Breast epithelium (tissue), 4 donors: Measurements from ENCODE around the gene PFDN5. TPM values are rescaled to one million over a fixed set of nuclear protein-coding genes. Genes with fewer than 3 reads are reported as not detected.

Experiments
- DNase-seq, 2 donors: peaks; one replicate each; pipeline ENCODE4 v3.0.0-alpha.2; 2019; ENCODE audit warnings: low spot score in 2 of 2
- H3K27ac ChIP-seq, 2 donors: fragments of 200-600 bp; sonication (generic) in 1 of 2; one replicate each; pipeline ENCODE4 v1.5.1; 2016 to 2019; ENCODE audit warnings: mild to moderate bottlenecking in 1 of 2
- H3K27me3 ChIP-seq, 2 donors: fragments of 200-600 bp; sonication (generic) in 1 of 2; one replicate each; pipeline versions ENCODE4 v1.5.1 to v1.6.0; 2017 to 2019; ENCODE audit warnings: control low read depth in 1 of 2, mild to moderate bottlenecking in 1 of 2
- H3K36me3 ChIP-seq: fragments of 200-600 bp; one replicate; pipeline ENCODE4 v1.5.1; 2019
- H3K4me1 ChIP-seq, 2 donors: fragments of 200-600 bp; sonication (generic); one replicate each; pipeline ENCODE4 v1.5.1; 2016 to 2019; ENCODE audit warnings: control low read depth in 1 of 2
- H3K4me3 ChIP-seq, 3 donors: fragments of 200-600 bp; sonication (generic); 1 replicate in 2 of 3; 2 replicates in 1 of 3; pipeline ENCODE4 v1.5.1; 2016 to 2019; ENCODE audit warnings: mild to moderate bottlenecking in 3 of 3, moderate library complexity in 2 of 3
- H3K9me3 ChIP-seq, 2 donors: fragments of 200-600 bp; sonication (generic) in 1 of 2; one replicate each; pipeline ENCODE4 v1.5.1; 2016 to 2019; ENCODE audit warnings: control low read depth in 1 of 2
- POLR2A ChIP-seq: fragments of 450-650 bp; IDR thresholded peaks from one replicate; pipeline ENCODE4 v1.6.1; 2016; ENCODE audit warnings: antibody characterized with exemption, mild to moderate bottlenecking, moderate library complexity
- POLR2AphosphoS5 ChIP-seq, 3 donors: sonication (generic); formaldehyde crosslinking; IDR thresholded peaks; one replicate each; pipeline ENCODE4 v1.6.1; 2017; ENCODE audit warnings: antibody characterized with exemption in 3 of 3
- intact Hi-C: fragments of 100-400 bp; cut with DNase I; formaldehyde crosslinking; loops from one replicate; pipeline ENCODE4 v1.15.1; 2023; ENCODE audit warnings: low total_unique reads
- total RNA-seq, 3 donors: library from RNA; depleted of rRNA; stranded (reverse); fragments of >200 nt; gene quantifications; one replicate each; pipeline ENCODE4 v1.1.0, GENCODE V29; 2016
- TF ChIP-seq, protein P1 (sequence below), 3 donors: fragments of 450-650 bp; IDR thresholded peaks; one replicate each; pipeline ENCODE4 v1.5.1; 2016 to 2017; ENCODE audit warnings: antibody characterized with exemption in 3 of 3, mild to moderate bottlenecking in 3 of 3, moderate library complexity in 3 of 3

The PFDN5 gene
- total RNA-seq, 3 donors from 2014 or later: 764 to 1,048 (median 840) TPM

- no peak overlapping the region for H3K4me3 ChIP-seq
- H3K4me1 ChIP-seq: no peaks in the 10 kb centered on the region
- TF ChIP-seq POLR2AphosphoS5 (IDR thresholded peaks at IDR 0.05): no peak
- TF ChIP-seq POLR2A: no peak
- TF ChIP-seq, protein P1, sequence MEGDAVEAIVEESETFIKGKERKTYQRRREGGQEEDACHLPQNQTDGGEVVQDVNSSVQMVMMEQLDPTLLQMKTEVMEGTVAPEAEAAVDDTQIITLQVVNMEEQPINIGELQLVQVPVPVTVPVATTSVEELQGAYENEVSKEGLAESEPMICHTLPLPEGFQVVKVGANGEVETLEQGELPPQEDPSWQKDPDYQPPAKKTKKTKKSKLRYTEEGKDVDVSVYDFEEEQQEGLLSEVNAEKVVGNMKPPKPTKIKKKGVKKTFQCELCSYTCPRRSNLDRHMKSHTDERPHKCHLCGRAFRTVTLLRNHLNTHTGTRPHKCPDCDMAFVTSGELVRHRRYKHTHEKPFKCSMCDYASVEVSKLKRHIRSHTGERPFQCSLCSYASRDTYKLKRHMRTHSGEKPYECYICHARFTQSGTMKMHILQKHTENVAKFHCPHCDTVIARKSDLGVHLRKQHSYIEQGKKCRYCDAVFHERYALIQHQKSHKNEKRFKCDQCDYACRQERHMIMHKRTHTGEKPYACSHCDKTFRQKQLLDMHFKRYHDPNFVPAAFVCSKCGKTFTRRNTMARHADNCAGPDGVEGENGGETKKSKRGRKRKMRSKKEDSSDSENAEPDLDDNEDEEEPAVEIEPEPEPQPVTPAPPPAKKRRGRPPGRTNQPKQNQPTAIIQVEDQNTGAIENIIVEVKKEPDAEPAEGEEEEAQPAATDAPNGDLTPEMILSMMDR (IDR thresholded peaks at IDR 0.05): no peak
- H3K9me3 ChIP-seq: no peaks in the 10 kb centered on the region
- no peaks in the 10 kb centered on the region for H3K27me3 ChIP-seq
- intact Hi-C loops: no loop called here
- no peak for DNase-seq
- H3K36me3 ChIP-seq: no peaks in the 10 kb centered on the region
- H3K27ac ChIP-seq: no peak overlapping the region
Observed at GRCh38 chr12:53276511-53276910, 18.8 kb upstream of the PFDN5 start.

DNA sequence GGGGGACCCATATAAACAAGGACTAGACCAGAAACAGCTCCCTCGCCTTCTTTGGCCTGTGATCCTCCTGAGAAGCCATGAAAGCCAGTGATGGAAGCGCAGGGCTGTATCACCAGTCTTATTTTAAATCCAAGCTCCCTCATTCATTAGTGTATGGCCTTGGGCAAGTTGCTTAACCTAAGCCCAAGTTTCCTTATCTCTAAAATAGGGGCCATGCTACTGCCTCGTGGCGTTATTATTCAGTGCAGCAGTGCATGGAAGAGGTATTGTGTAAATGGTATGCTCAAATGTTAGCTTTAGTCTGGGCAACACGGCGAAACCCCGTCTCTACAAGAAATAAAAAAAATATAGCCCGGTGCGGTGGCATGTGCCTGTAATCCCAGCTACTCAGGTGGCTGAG, 17.4 kb upstream of the PFDN5 start:
- H3K36me3 ChIP-seq: no peaks in the 10 kb centered on the region
- H3K27ac ChIP-seq: no peak overlapping the region
- no peaks in the 10 kb centered on the region for H3K9me3 ChIP-seq
- intact Hi-C loops: no loop called here
- no peaks in the 10 kb centered on the region for H3K4me1 ChIP-seq
- H3K27me3 ChIP-seq: no peaks in the 10 kb centered on the region
- TF ChIP-seq POLR2AphosphoS5 (IDR thresholded peaks at IDR 0.05) (no peak), POLR2A (no peak)
- TF ChIP-seq, protein P1 (IDR thresholded peaks at IDR 0.05): no peak
- DNase-seq: no peak
- H3K4me3 ChIP-seq: no peak overlapping the region

- Histone ChIP-seq H3K4me3 (no peak overlapping the region), H3K4me1 (no peaks in the 10 kb centered on the region), H3K36me3 (no peaks in the 10 kb centered on the region), H3K9me3 (no peaks in the 10 kb centered on the region), H3K27ac (no peak overlapping the region), H3K27me3 (no peaks in the 10 kb centered on the region)
- DNase-seq: no peak
- TF ChIP-seq POLR2A (no peak), POLR2AphosphoS5 (IDR thresholded peaks at IDR 0.05) (no peak)
- TF ChIP-seq, protein P1 (IDR thresholded peaks at IDR 0.05): no peak
- intact Hi-C loops: no loop called here
Observed at GRCh38 chr12:53279283-53279869, 16.0 kb upstream of the PFDN5 start.

DNA sequence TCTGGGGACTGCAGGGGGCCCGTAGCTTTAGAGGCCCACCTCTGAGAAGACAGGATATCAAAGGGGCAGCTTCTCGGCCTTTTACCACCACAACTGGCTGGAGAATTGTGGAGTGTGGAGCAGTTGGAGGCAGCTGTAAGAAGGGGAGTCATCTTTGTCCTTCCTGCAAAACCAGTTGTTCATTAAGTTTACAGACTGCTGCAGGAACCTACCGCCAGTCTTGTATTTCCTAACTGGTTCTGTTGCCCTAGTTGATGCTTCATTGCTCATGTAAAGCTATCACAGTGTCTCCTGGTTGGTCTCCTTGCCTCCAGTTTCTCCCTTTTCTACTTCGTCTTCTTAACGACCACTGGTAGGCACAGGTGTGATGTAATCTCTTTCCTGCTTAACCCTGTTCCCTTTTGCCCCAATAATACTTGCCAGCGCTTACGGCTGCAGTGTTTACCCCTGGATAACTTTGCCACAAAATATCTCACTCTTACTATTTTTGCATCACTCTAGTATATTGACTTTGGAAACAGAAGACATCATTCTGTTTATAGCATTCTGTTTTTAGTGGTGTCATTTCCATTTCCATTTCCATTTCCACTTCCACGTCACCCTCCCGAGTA, 15.3 kb upstream of the PFDN5 start:
- no peak for DNase-seq
- intact Hi-C loops: no loop called here
- no peaks in the 10 kb centered on the region for H3K27me3 ChIP-seq
- H3K36me3 ChIP-seq: no peaks in the 10 kb centered on the region
- H3K4me3 ChIP-seq: no peak overlapping the region
- H3K4me1 ChIP-seq: no peaks in the 10 kb centered on the region
- TF ChIP-seq POLR2A (no peak), POLR2AphosphoS5 (IDR thresholded peaks at IDR 0.05) (no peak)
- TF ChIP-seq, protein P1 (IDR thresholded peaks at IDR 0.05): no peak
- no peaks in the 10 kb centered on the region for H3K9me3 ChIP-seq
- H3K27ac ChIP-seq: no peak overlapping the region

DNA sequence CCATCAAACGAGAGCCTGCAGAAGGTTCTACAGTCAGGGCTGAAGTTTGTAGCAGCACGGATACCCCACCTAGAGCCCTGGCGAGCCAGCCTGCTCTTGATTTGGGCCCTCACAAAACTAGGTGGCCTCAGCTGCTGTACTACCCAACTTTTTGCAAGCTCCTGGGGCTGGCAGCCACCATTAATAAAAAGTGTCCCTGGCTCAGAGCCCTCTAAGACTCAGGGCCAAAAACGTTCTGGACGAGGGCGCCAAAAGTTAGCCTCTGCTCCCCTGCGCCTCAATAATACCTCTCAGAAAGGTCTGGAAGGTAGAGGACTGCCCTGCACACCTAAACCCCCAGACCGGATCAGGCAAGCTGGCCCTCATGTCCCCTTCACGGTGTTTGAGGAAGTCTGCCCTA, 8.9 kb upstream of the PFDN5 start:
- no peak for DNase-seq
- Histone ChIP-seq H3K27me3 (no peaks in the 10 kb centered on the region), H3K36me3 (no peaks in the 10 kb centered on the region), H3K27ac (no peak overlapping the region), H3K4me3 (no peak overlapping the region), H3K9me3 (no peaks in the 10 kb centered on the region), H3K4me1 (no peaks in the 10 kb centered on the region)
- intact Hi-C loops: no loop called here
- TF ChIP-seq POLR2A: no peak
- no peak for TF ChIP-seq POLR2AphosphoS5 (IDR thresholded peaks at IDR 0.05)
- TF ChIP-seq, protein P1 (IDR thresholded peaks at IDR 0.05): no peak
